GM06990 (cell line): ENCODE measurements around the gene PHLPP1.

ENCODE experiments used
- DNase-seq: peaks from one replicate; pipeline ENCODE4 v3.0.0-alpha.2; 2011; ENCODE audit not compliant: insufficient read length; ENCODE audit errors: extremely low read depth
- H3K27me3 ChIP-seq: replicated peaks from 2 replicates; pipeline ENCODE4 v1.6.0; 2011; ENCODE audit warnings: low read length; ENCODE audit not compliant: control insufficient read depth, insufficient read depth
- H3K36me3 ChIP-seq: 2 replicates; pipeline ENCODE4 v1.5.1; 2011; ENCODE audit warnings: low read length; ENCODE audit not compliant: control insufficient read depth, insufficient read depth
- H3K4me3 ChIP-seq: replicated peaks from 2 replicates; pipeline ENCODE4 v1.5.1; 2011; ENCODE audit warnings: low read depth, mild to moderate bottlenecking, control low read depth, low read length
- TF ChIP-seq, protein P1 (sequence below): IDR thresholded peaks from 2 replicates; pipeline ENCODE4 v1.5.1; 2011; ENCODE audit warnings: low read length, control low read depth, mild to moderate bottlenecking, inconsistent platforms; ENCODE audit not compliant: insufficient read depth, poor library complexity, severe bottlenecking

PHLPP1 gene

DNA sequence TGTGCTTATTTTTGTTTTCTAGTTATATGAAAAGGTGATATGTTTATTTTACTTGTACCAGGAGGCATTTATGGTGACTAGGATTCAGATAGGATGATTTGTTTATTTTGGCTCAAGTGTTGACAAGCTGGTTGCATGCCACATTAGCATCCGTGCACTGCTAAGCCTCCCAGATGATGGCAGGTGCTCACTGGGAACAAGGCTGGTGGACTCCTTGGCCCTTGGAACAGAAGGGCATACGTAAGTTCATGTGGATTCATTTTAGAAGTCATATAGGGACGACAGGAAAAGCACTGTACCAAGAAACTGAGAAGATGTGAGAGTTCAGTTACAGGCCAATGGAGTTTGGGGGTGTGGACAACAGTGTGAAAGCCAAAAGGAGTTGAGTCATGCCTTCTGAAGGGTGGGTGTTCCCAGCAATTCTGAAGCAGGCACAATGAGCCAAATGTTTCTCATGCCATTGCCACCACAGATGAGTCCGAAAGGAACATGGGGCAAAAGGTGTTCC, 166.2 kb downstream of the PHLPP1 start:
- no peak overlapping the region for H3K4me3 ChIP-seq
- DNase-seq: no peak
- H3K27me3 ChIP-seq: no peaks in the 10 kb centered on the region
- no peaks in the 10 kb centered on the region for H3K36me3 ChIP-seq
- TF ChIP-seq, protein P1, sequence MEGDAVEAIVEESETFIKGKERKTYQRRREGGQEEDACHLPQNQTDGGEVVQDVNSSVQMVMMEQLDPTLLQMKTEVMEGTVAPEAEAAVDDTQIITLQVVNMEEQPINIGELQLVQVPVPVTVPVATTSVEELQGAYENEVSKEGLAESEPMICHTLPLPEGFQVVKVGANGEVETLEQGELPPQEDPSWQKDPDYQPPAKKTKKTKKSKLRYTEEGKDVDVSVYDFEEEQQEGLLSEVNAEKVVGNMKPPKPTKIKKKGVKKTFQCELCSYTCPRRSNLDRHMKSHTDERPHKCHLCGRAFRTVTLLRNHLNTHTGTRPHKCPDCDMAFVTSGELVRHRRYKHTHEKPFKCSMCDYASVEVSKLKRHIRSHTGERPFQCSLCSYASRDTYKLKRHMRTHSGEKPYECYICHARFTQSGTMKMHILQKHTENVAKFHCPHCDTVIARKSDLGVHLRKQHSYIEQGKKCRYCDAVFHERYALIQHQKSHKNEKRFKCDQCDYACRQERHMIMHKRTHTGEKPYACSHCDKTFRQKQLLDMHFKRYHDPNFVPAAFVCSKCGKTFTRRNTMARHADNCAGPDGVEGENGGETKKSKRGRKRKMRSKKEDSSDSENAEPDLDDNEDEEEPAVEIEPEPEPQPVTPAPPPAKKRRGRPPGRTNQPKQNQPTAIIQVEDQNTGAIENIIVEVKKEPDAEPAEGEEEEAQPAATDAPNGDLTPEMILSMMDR: no peak

DNA sequence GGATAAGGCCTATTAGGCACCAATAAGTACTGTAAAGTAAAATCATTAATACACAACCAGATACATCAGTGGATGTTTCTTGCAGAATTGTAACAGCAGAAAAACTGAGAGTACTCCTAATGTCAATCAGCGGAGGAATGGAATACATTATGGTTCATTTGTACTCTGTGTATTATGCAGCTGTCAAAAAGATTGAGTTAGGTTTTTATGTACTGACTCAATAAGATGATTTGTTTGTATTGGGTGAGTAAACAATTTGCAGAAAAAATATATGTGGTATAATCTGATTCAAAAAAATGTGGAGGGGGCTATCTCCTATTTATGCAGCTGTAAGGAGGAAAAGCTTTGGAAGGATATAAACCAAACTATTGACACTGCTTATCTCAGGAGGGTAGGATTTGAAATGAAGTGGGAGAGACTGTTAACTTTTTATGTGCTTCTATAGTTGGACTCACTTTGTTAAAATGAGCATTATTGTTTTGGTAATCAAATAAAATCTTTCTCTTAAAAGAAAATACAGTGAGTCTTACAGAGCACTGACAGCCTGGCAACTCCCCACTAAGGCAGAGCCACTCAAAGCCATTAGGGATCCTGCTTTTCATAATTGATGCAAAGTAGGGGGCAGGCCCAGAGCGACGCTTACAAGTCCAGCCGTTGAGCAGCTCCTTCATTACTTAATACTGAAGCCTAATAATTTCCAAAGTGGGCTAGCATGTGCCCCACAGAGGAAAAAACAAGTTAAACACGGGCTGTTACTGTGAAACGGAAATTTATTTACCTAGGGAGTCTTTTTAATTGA, 168.8 kb downstream of the PHLPP1 start:
- TF ChIP-seq, protein P1: no peak

DNA sequence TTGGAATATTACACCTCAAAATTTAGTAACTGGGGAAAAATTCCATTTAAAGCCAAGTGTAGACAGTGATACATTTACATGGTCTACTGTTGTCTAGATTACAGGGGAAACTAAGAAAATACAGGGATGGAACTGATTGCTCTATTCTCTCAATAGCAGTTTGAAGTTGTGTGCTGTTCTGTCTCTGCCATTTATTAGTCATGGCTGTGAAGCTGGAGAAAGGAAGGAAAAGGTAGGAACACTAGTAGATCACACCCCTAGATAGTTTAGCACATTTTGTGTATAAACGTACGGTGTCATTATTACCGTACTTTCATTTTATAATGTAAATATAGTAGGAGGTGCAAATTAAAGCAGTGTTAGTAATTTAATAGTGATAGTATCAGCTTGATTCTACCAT, 170.5 kb downstream of the PHLPP1 start:
- H3K36me3 ChIP-seq: no peaks in the 10 kb centered on the region
- no peak for DNase-seq
- TF ChIP-seq, protein P1: no peak
- no peak overlapping the region for H3K4me3 ChIP-seq
- H3K27me3 ChIP-seq: no peaks in the 10 kb centered on the region

More for the DNA sequence above, 168.8 kb downstream of the PHLPP1 start:
- no peaks in the 10 kb centered on the region for H3K27me3 ChIP-seq
- no peak for DNase-seq
- no peaks in the 10 kb centered on the region for H3K36me3 ChIP-seq
- no peak overlapping the region for H3K4me3 ChIP-seq

DNA sequence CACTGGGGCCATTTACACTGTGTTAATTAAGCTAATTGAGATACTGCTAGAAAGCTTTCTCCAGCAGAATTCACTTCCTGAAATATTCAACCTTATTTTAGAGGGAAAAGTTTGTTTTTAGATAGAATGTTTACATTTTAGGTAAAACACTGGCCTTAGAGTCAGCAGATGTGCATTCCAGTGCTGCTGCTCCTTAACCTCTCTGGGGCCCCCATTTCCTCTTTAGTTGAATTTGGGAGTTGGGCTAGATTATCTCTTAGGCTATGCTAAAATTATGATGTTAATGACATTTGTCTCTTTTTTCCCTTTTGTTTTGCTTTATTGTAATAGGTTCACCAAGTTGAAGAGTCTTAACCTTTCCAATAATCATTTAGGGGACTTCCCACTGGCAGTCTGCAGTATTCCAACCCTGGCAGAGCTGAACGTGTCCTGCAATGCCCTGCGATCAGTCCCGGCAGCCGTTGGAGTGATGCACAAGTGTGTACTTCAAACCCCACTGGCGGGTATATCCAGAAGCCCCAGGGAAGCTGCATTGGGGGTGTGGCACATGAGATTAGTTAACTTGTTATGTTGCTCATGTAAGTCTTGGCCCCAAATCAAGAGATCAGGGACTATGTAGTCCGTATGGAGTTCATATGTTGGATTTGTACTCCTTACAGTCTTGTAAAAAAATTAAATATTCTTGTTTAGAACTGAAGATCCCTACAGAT, 179.5 kb downstream of the PHLPP1 start:
- Histone ChIP-seq H3K27me3 (no peaks in the 10 kb centered on the region), H3K36me3 (no peaks in the 10 kb centered on the region), H3K4me3 (no peak overlapping the region)
- TF ChIP-seq, protein P1: no peak
- no peak for DNase-seq

DNA sequence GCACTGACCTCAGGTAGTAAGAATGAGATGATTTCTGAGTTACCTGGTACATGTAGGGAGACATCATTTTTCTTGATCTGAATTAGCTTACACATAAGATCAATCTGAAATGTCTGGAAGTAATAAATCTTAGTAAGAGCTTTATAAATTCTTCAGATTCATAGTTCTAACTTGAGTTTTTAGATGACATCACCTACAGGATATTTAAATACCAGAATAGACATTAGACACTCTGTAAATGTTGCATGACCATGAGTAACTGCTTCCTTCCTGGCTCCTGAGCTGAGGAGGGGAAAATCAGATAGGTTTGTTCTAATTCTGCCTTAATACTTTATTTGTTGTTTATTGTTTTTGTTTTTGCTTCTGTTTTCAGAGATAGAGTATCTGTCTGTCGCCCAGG, 181.8 kb downstream of the PHLPP1 start:
- no peak overlapping the region for H3K4me3 ChIP-seq
- H3K36me3 ChIP-seq: no peaks in the 10 kb centered on the region
- TF ChIP-seq, protein P1: no peak
- H3K27me3 ChIP-seq: no peaks in the 10 kb centered on the region
- DNase-seq: no peak
